PC-9 (cell line): ENCODE results near the gene SPANXN3.

Experiments used
- EZH2 ChIP-seq: fragments of 200-600 bp; sonication (generic); IDR thresholded peaks from 2 replicates; pipeline ENCODE4 v1.8.0; 2017; ENCODE audit warnings: antibody characterized with exemption, low read depth
- TF ChIP-seq, protein P1 (sequence below): fragments of 200-600 bp; sonication (generic); conservative IDR thresholded peaks from 2 replicates; pipeline ENCODE4 v1.6.1; 2017; ENCODE audit warnings: mixed run types, antibody characterized with exemption, mild to moderate bottlenecking, moderate library complexity

DNA sequence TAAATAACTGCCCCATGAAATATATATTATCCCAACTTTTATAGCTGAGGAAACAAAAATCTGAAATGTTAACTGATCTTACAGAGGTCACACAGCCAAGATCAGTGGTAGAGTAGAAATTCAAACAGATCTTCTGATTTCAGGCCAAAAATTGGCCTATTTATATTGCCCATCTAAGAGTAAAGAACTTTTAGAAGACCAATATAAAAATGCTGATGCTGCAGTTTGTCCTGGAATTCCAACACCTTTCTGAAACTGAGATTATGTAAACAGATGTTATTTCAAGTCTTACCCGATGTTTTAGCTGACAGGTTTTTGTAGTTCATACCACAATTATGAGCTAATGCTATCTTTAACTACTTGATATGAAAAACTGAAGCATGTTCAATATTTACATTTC is 51.1 kb downstream of the SPANXN3 start:
- TF ChIP-seq EZH2 = no peak
- TF ChIP-seq, protein P1, sequence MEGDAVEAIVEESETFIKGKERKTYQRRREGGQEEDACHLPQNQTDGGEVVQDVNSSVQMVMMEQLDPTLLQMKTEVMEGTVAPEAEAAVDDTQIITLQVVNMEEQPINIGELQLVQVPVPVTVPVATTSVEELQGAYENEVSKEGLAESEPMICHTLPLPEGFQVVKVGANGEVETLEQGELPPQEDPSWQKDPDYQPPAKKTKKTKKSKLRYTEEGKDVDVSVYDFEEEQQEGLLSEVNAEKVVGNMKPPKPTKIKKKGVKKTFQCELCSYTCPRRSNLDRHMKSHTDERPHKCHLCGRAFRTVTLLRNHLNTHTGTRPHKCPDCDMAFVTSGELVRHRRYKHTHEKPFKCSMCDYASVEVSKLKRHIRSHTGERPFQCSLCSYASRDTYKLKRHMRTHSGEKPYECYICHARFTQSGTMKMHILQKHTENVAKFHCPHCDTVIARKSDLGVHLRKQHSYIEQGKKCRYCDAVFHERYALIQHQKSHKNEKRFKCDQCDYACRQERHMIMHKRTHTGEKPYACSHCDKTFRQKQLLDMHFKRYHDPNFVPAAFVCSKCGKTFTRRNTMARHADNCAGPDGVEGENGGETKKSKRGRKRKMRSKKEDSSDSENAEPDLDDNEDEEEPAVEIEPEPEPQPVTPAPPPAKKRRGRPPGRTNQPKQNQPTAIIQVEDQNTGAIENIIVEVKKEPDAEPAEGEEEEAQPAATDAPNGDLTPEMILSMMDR = no peak
